GM13976 (cell line): ENCODE results near the gene PTPN11.
A peak's percentile ranks its signal among the peaks of the same experiment; 100 is the strongest.

Experiments used
- DNase-seq: peaks from one replicate; pipeline ENCODE4 v3.0.0; 2012; ENCODE audit warnings: low spot score
- CTCF ChIP-seq: IDR thresholded peaks from 2 replicates; pipeline ENCODE4 v1.5.1; 2012; ENCODE audit warnings: borderline replicate concordance, mild to moderate bottlenecking; ENCODE audit not compliant: insufficient read depth; ENCODE audit errors: extremely low read depth, missing control alignments, control extremely low read depth
- in situ Hi-C: fragments of 300-500 bp; cut with MboI; formaldehyde crosslinking; loops from one replicate; pipeline ENCODE4 v1.12.0; 2022; ENCODE audit warnings: low sequenced_read_pairs, mixed read lengths, inconsistent platforms; ENCODE audit not compliant: unreplicated experiment

The PTPN11 gene

GRCh38 chr12:112506513-112507166 is 87.9 kb downstream of the PTPN11 start:
- in situ Hi-C loops: no loop called here
- DNase-seq: no peak
- no peak for TF ChIP-seq CTCF

GRCh38 chr12:112513471-112513870 is 94.7 kb downstream of the PTPN11 start:
- in situ Hi-C loops: no loop called here
- no peak for DNase-seq
- TF ChIP-seq CTCF: no peak

GRCh38 chr12:112514456-112514855 is 95.7 kb downstream of the PTPN11 start:
- in situ Hi-C loops: no loop called here
- DNase-seq: no peak
- TF ChIP-seq CTCF: no peak

- peak; percentile 47 for DNase-seq
- no peak for TF ChIP-seq CTCF
- in situ Hi-C loops: no loop called here
Measured at GRCh38 chr12:112514926-112515642, 96.3 kb downstream of the PTPN11 start.

- in situ Hi-C loops: no loop called here
- no peak for TF ChIP-seq CTCF
- DNase-seq: no peak
Measured at GRCh38 chr12:112515868-112516267, 97.1 kb downstream of the PTPN11 start.

- in situ Hi-C loops: no loop called here
Measured at GRCh38 chr12:112517730-112518364, 99.1 kb downstream of the PTPN11 start.

More at GRCh38 chr12:112517730-112518364, 99.1 kb downstream of the PTPN11 start:
- no peak for TF ChIP-seq CTCF
- DNase-seq: no peak
